SH-SY5Y (cell line): ENCODE results near the gene HECTD2.

Experiments
- GATA2 ChIP-seq: IDR thresholded peaks from 2 replicates; pipeline ENCODE4 v1.6.1; 2011; ENCODE audit warnings: mild to moderate bottlenecking, low read depth, low read length
- GATA3 ChIP-seq: IDR thresholded peaks from 2 replicates; pipeline ENCODE4 v1.6.1; 2011; ENCODE audit warnings: low read depth, mild to moderate bottlenecking, low read length, moderate library complexity

The HECTD2 gene

DNA sequence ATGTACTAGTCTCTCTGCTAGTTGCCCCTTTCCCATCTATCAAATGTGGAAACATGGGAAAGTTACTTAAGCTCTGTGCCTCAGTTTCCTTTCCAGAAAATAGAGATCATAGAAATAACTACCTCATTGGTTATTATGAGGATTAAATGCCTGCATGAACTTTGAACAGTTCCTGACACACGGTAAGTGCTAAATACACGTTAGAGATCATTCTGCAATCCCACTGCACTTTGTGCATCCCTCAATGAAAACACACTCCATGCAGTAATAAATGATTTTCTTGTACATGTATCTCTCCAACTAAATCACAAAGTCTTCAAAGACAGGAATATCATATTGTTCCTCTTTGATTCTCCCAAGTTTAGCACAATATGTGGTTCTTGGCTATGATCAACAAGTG lies 149.6 kb downstream of the HECTD2 start:
- TF ChIP-seq GATA3 (no peak), GATA2 (no peak)

- TF ChIP-seq GATA3 = no peak
- TF ChIP-seq GATA2 = no peak
Measured at GRCh38 chr10:91562839-91563581, 152.9 kb downstream of the HECTD2 start.

DNA sequence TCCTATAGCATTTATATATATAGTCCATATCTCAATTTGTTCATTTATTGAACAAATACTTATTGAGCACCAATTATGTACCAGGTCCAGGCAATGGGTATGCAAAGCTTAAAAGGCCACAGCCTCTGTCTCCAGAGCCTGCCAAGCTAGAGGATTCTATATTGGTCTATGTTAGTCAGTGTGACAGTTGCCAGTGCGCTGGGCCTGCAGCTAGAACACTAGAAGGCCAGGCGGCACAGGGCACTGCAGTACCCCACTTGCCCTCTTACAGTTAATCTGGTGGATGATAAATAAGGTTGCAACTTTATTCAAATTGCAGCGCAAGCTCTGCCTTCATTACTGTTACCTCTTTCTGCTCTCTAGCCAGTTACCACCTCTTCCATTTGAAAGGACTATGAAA lies 153.9 kb downstream of the HECTD2 start:
- TF ChIP-seq GATA2 (no peak), GATA3 (no peak)
